Breast epithelium (tissue), 3 donors: ENCODE data around the gene MGAT5.

Experiments
- CTCF ChIP-seq, 3 donors: fragments of 450-650 bp; IDR thresholded peaks; one replicate each; pipeline ENCODE4 v1.5.1; 2016 to 2017; ENCODE audit warnings: antibody characterized with exemption in 3 of 3, mild to moderate bottlenecking in 3 of 3, moderate library complexity in 3 of 3
- POLR2A ChIP-seq: fragments of 450-650 bp; IDR thresholded peaks from one replicate; pipeline ENCODE4 v1.6.1; 2016; ENCODE audit warnings: antibody characterized with exemption, mild to moderate bottlenecking, moderate library complexity

GRCh38 chr2:134234535-134234934 lies 19.3 kb upstream of the MGAT5 start:
- TF ChIP-seq CTCF (IDR thresholded peaks at IDR 0.05) (no peak), POLR2A (no peak)
